ENCODE data around the gene KCNAB1. TPM values are rescaled to one million over a fixed set of nuclear protein-coding genes. Genes with fewer than 3 reads are reported as not detected.

Gene KCNAB1
- total and polyA plus RNA-seq, 2 of the 8 experiments (the other 6 are each of a cell fraction or from before 2014, with no cell fraction given), result 0.51 to 2.3 TPM

- TF ChIP-seq CTCF (IDR thresholded peaks at IDR 0.05; ENCODE audit: control extremely low read depth in 1 of 3, insufficient read depth in 1 of 3, low read depth in 1 of 3, low read length in 3 of 3) (no peak), RNF2 (IDR thresholded peaks at IDR 0.05; ENCODE audit: borderline replicate concordance, low read depth, low read length, missing control alignments, poor library complexity, severe bottlenecking) (no peak), KDM4A (IDR thresholded peaks at IDR 0.05; ENCODE audit: low read depth, low read length, severe bottlenecking) (no peak), CEBPB (IDR thresholded peaks at IDR 0.05; ENCODE audit: low read depth, low read length) (no peak), E2F6 (IDR thresholded peaks at IDR 0.05) (no peak), PHF8 (conservative IDR thresholded peaks at IDR 0.05; ENCODE audit: low read depth, low read length) (no peak), SIN3A (conservative IDR thresholded peaks at IDR 0.05 in 1 of 2, IDR thresholded peaks at IDR 0.05 in 1 of 2; ENCODE audit: low read depth in 1 of 2, low read length in 2 of 2) (no peak)
Measured at GRCh38 chr3:156583469-156583868, 463.1 kb downstream of the KCNAB1 start (continued).

Measured in H1 (cell line).